ENCODE data around the gene FNDC3B.

GRCh38 chr3:172170073-172170709 lies 130.8 kb downstream of the FNDC3B start:
- no peak for TF ChIP-seq CTCF (IDR thresholded peaks at IDR 0.05)
- no peak for TF ChIP-seq ZFX (IDR thresholded peaks at IDR 0.05; ENCODE audit: borderline replicate concordance)
